Measurements from ENCODE around the gene FBXW10B. TPM values are rescaled to one million over a fixed set of nuclear protein-coding genes. Genes with fewer than 3 reads are reported as not detected.
"Not testable (repeated sequence)": the region's sequence is repeated elsewhere in the genome, so short reads cannot be mapped to it uniquely, and the experiment has no call there.

Gene FBXW10B
- total and polyA plus RNA-seq, 4 donors, result 0.38 to 1.7 (median 0.96) TPM

GRCh38 chr17:15657868-15658267, 38.4 kb upstream of the FBXW10B start:
- Histone ChIP-seq H3K27me3 (ENCODE audit: control insufficient read depth in 1 of 2, insufficient read depth in 2 of 2, low read length in 1 of 2) (no peaks in the 10 kb centered on the region), H3K4me3 (ENCODE audit: low read length in 2 of 2) (no peak overlapping the region), H3K27ac (ENCODE audit: low read depth in 1 of 2, low read length in 2 of 2) (no peak overlapping the region), H3K9me3 (ENCODE audit: control insufficient read depth, low read length) (no peaks in the 10 kb centered on the region), H3K4me1 (ENCODE audit: control insufficient read depth in 1 of 2, insufficient read depth in 2 of 2, low read length in 2 of 2) (no peaks in the 10 kb centered on the region), H3K36me3 (ENCODE audit: control insufficient read depth in 1 of 2, insufficient read depth in 2 of 2, low read length in 1 of 2) (no peaks in the 10 kb centered on the region)
- no peak for DNase-seq
- intact Hi-C loops (cut with DNase I), result no loop called here
- no peak for ATAC-seq (ENCODE audit: low FRiP score)

GRCh38 chr17:15654886-15655561, 35.5 kb upstream of the FBXW10B start:
- no peaks in the 10 kb centered on the region for H3K36me3 ChIP-seq (ENCODE audit: control insufficient read depth in 1 of 2, insufficient read depth in 2 of 2, low read length in 1 of 2)
- H3K4me3 ChIP-seq (ENCODE audit: low read length in 2 of 2), result no peak overlapping the region
- no peaks in the 10 kb centered on the region for H3K9me3 ChIP-seq (ENCODE audit: control insufficient read depth, low read length)
- no peaks in the 10 kb centered on the region for H3K4me1 ChIP-seq (ENCODE audit: control insufficient read depth in 1 of 2, insufficient read depth in 2 of 2, low read length in 2 of 2)
- no peaks in the 10 kb centered on the region for H3K27me3 ChIP-seq (ENCODE audit: control insufficient read depth in 1 of 2, insufficient read depth in 2 of 2, low read length in 1 of 2)
- WGBS, 2 donors, result 70% methylated on average over 3 of the region's 3 CpGs
- ATAC-seq (ENCODE audit: low FRiP score), result no peak
- H3K27ac ChIP-seq (ENCODE audit: low read depth in 1 of 2, low read length in 2 of 2), result no peak overlapping the region
- intact Hi-C loops (cut with DNase I), result no loop called here
- DNase-seq, result no peak

- intact Hi-C loops (cut with DNase I); H3K4me3 ChIP-seq (ENCODE audit: low read length in 2 of 2); H3K4me1 ChIP-seq (ENCODE audit: control insufficient read depth in 1 of 2, insufficient read depth in 2 of 2, low read length in 2 of 2); H3K36me3 ChIP-seq (ENCODE audit: control insufficient read depth in 1 of 2, insufficient read depth in 2 of 2, low read length in 1 of 2); H3K27me3 ChIP-seq (ENCODE audit: control insufficient read depth in 1 of 2, insufficient read depth in 2 of 2, low read length in 1 of 2); ATAC-seq (ENCODE audit: low FRiP score); H3K9me3 ChIP-seq (ENCODE audit: control insufficient read depth, low read length); H3K27ac ChIP-seq (ENCODE audit: low read depth in 1 of 2, low read length in 2 of 2); DNase-seq: not testable (repeated sequence)
- WGBS, 2 donors, result 88 to 92% methylated on average over 3 of the region's 3 CpGs
These were observed 34.9 kb upstream of the FBXW10B start for GRCh38 chr17:15654401-15654800.

- H3K27me3 ChIP-seq (ENCODE audit: control insufficient read depth in 1 of 2, insufficient read depth in 2 of 2, low read length in 1 of 2), result no peaks in the 10 kb centered on the region
These were observed 33.5 kb upstream of the FBXW10B start for GRCh38 chr17:15652960-15653359.

GRCh38 chr17:15651583-15652110, 32.1 kb upstream of the FBXW10B start:
- H3K27ac ChIP-seq (ENCODE audit: low read depth in 1 of 2, low read length in 2 of 2), result peak overlapping the region in 1 of 2 donors; percentile 38
- peak; percentile 93 for ATAC-seq (ENCODE audit: low FRiP score)
- peak overlapping the region; percentile 5 to 47 for H3K4me3 ChIP-seq (ENCODE audit: low read length in 2 of 2)
- 0% methylated on average over 8 of the region's 8 CpGs for WGBS, 2 donors
- peak; percentile 97 to 98 for DNase-seq
- H3K9me3 ChIP-seq (ENCODE audit: control insufficient read depth, low read length), result no peaks in the 10 kb centered on the region
- no peaks in the 10 kb centered on the region for H3K27me3 ChIP-seq (ENCODE audit: control insufficient read depth in 1 of 2, insufficient read depth in 2 of 2, low read length in 1 of 2)
- H3K36me3 ChIP-seq (ENCODE audit: control insufficient read depth in 1 of 2, insufficient read depth in 2 of 2, low read length in 1 of 2), result no peaks in the 10 kb centered on the region
- H3K4me1 ChIP-seq (ENCODE audit: control insufficient read depth in 1 of 2, insufficient read depth in 2 of 2, low read length in 2 of 2), result peaks cover 0 to 2% of the 10 kb centered on the region in 2 donors
- intact Hi-C loops (cut with DNase I), result no loop called here

More at GRCh38 chr17:15652960-15653359, 33.5 kb upstream of the FBXW10B start:
- WGBS, 2 donors, result 87 to 90% methylated on average over 6 of the region's 6 CpGs
- Histone ChIP-seq H3K4me1 (ENCODE audit: control insufficient read depth in 1 of 2, insufficient read depth in 2 of 2, low read length in 2 of 2) (peaks cover 0 to 2% of the 10 kb centered on the region in 2 donors), H3K36me3 (ENCODE audit: control insufficient read depth in 1 of 2, insufficient read depth in 2 of 2, low read length in 1 of 2) (no peaks in the 10 kb centered on the region), H3K9me3 (ENCODE audit: control insufficient read depth, low read length) (no peaks in the 10 kb centered on the region), H3K4me3 (ENCODE audit: low read length in 2 of 2) (no peak overlapping the region), H3K27ac (ENCODE audit: low read depth in 1 of 2, low read length in 2 of 2) (no peak overlapping the region)
- no peak for DNase-seq
- intact Hi-C loops (cut with DNase I), result no loop called here
- ATAC-seq (ENCODE audit: low FRiP score), result no peak

- Histone ChIP-seq H3K27ac (ENCODE audit: low read depth in 1 of 2, low read length in 2 of 2) (peak overlapping the region in 1 of 2 donors; percentile 38), H3K4me1 (ENCODE audit: control insufficient read depth in 1 of 2, insufficient read depth in 2 of 2, low read length in 2 of 2) (peaks cover 0 to 2% of the 10 kb centered on the region in 2 donors), H3K9me3 (ENCODE audit: control insufficient read depth, low read length) (no peaks in the 10 kb centered on the region), H3K27me3 (ENCODE audit: control insufficient read depth in 1 of 2, insufficient read depth in 2 of 2, low read length in 1 of 2) (no peaks in the 10 kb centered on the region), H3K36me3 (ENCODE audit: control insufficient read depth in 1 of 2, insufficient read depth in 2 of 2, low read length in 1 of 2) (no peaks in the 10 kb centered on the region), H3K4me3 (ENCODE audit: low read length in 2 of 2) (peak overlapping the region; percentile 5 to 47)
- DNase-seq (peak in 1 of 2 donors; percentile 48), ATAC-seq (ENCODE audit: low FRiP score) (peak; percentile 23)
- 25 to 27% methylated on average over 14 of the region's 14 CpGs for WGBS, 2 donors
- intact Hi-C loops (cut with DNase I), result no loop called here
These were observed 31.5 kb upstream of the FBXW10B start for GRCh38 chr17:15650741-15651582.

- intact Hi-C loops (cut with DNase I), result no loop called here
- Histone ChIP-seq H3K36me3 (ENCODE audit: control insufficient read depth in 1 of 2, insufficient read depth in 2 of 2, low read length in 1 of 2) (no peaks in the 10 kb centered on the region), H3K9me3 (ENCODE audit: control insufficient read depth, low read length) (no peaks in the 10 kb centered on the region), H3K4me3 (ENCODE audit: low read length in 2 of 2) (peak overlapping the region in 1 of 2 donors; percentile 47), H3K27ac (ENCODE audit: low read depth in 1 of 2, low read length in 2 of 2) (peak overlapping the region in 1 of 2 donors; percentile 64), H3K27me3 (ENCODE audit: control insufficient read depth in 1 of 2, insufficient read depth in 2 of 2, low read length in 1 of 2) (no peaks in the 10 kb centered on the region), H3K4me1 (ENCODE audit: control insufficient read depth in 1 of 2, insufficient read depth in 2 of 2, low read length in 2 of 2) (peaks cover 0 to 2% of the 10 kb centered on the region in 2 donors)
- peak; percentile 63 to 86 for DNase-seq
- 2 to 3% methylated on average over 6 of the region's 6 CpGs for WGBS, 2 donors
- no peak for ATAC-seq (ENCODE audit: low FRiP score)
These were observed 30.4 kb upstream of the FBXW10B start for GRCh38 chr17:15649861-15650421.

- Histone ChIP-seq H3K27me3 (ENCODE audit: control insufficient read depth in 1 of 2, insufficient read depth in 2 of 2, low read length in 1 of 2) (no peaks in the 10 kb centered on the region), H3K9me3 (ENCODE audit: control insufficient read depth, low read length) (no peaks in the 10 kb centered on the region), H3K27ac (ENCODE audit: low read depth in 1 of 2, low read length in 2 of 2) (no peak overlapping the region), H3K4me3 (ENCODE audit: low read length in 2 of 2) (no peak overlapping the region), H3K4me1 (ENCODE audit: control insufficient read depth in 1 of 2, insufficient read depth in 2 of 2, low read length in 2 of 2) (peaks cover 0 to 2% of the 10 kb centered on the region in 2 donors), H3K36me3 (ENCODE audit: control insufficient read depth in 1 of 2, insufficient read depth in 2 of 2, low read length in 1 of 2) (no peaks in the 10 kb centered on the region)
- ATAC-seq (ENCODE audit: low FRiP score) (no peak), DNase-seq (no peak)
- intact Hi-C loops (cut with DNase I), result no loop called here
- 89 to 90% methylated on average over 5 of the region's 5 CpGs for WGBS, 2 donors
These were observed 28.9 kb upstream of the FBXW10B start for GRCh38 chr17:15648386-15648785.

Measured in aorta (tissue), 5 donors.